Kidney (tissue), 14 donors: ENCODE measurements around the gene ZCCHC8. TPM values are rescaled to one million over a fixed set of nuclear protein-coding genes. Genes with fewer than 3 reads are reported as not detected.
"Not testable (repeated sequence)": the region's sequence is repeated elsewhere in the genome, so short reads cannot be mapped to it uniquely, and the experiment has no call there.

Experiments used
- DNase-seq, 5 donors: peaks; one replicate each; pipeline ENCODE4 v3.0.0-alpha.2; 2013 to 2020
- FAIRE-seq: peaks from 2 replicates; lab custom pipeline; 2012; peaks lifted over from hg19 to GRCh38; lab: Jason Lieb, UNC
- H3K27ac ChIP-seq, 2 donors: one replicate each; pipeline ENCODE4 v1.7.0; 2013; ENCODE audit warnings: low read depth in 2 of 2, low read length in 2 of 2, inconsistent platforms in 1 of 2
- H3K27me3 ChIP-seq: one replicate; pipeline ENCODE4 v1.7.1; 2013; ENCODE audit warnings: low read length, inconsistent platforms; ENCODE audit not compliant: control insufficient read depth, insufficient read depth
- H3K36me3 ChIP-seq, 3 donors: one replicate each; pipeline versions ENCODE4 v1.7.0 to v1.7.1; 2013; ENCODE audit warnings: low read length in 3 of 3, control low read depth in 1 of 3, inconsistent platforms in 1 of 3; ENCODE audit not compliant: insufficient read depth in 3 of 3, control insufficient read depth in 2 of 3
- H3K4me1 ChIP-seq, 3 donors: one replicate each; pipeline versions ENCODE4 v1.7.0 to v1.7.1; 2013; ENCODE audit warnings: low read length in 3 of 3, inconsistent platforms in 1 of 3, low read depth in 1 of 3; ENCODE audit not compliant: control insufficient read depth in 2 of 3, insufficient read depth in 2 of 3
- H3K4me3 ChIP-seq, 3 donors: one replicate each; pipeline versions ENCODE4 v1.7.0 to v1.8.1; 2013; ENCODE audit warnings: low read length in 3 of 3, control low read depth in 1 of 3, inconsistent platforms in 1 of 3
- H3K9ac ChIP-seq, 3 donors: one replicate each; pipeline versions ENCODE4 v1.7.0 to v1.7.1; 2013; ENCODE audit warnings: low read length in 3 of 3, control low read depth in 1 of 3, inconsistent platforms in 1 of 3
- H3K9me3 ChIP-seq, 3 donors: one replicate each; pipeline versions ENCODE4 v1.7.0 to v1.7.1; 2013; ENCODE audit warnings: low read length in 3 of 3, control low read depth in 1 of 3, inconsistent platforms in 1 of 3; ENCODE audit not compliant: control insufficient read depth in 2 of 3, insufficient read depth in 1 of 3
- CTCF ChIP-seq: IDR thresholded peaks from 3 replicates; pipeline ENCODE4 v1.5.1; 2012; ENCODE audit warnings: mild to moderate bottlenecking, moderate library complexity, borderline replicate concordance; ENCODE audit not compliant: insufficient read depth; ENCODE audit errors: extremely low read depth
- intact Hi-C: fragments of 100-400 bp; cut with DNase I; formaldehyde crosslinking; loops from one replicate; pipeline ENCODE4 v1.11.1; 2022
- polyA plus RNA-seq: library from polyadenylated mRNA; stranded (reverse); fragments of 350-450 nt; fragmentation: Illumina TruSeq; extraction: RNeasy Lipid Tissue Mini Kit (QIAGEN cat#74804); gene quantifications from one replicate; pipeline ENCODE4 v1.2.3, GENCODE V29; 2014; ENCODE audit warnings: low read depth, low replicate concordance; ENCODE audit not compliant: insufficient read depth
- total RNA-seq: library from RNA; stranded (reverse); fragmentation: NEBNext Ultra II Directional; extraction: Animal tissue kit (Norgen Biotek cat#: 25700); gene quantifications from one replicate; pipeline ENCODE4 v1.2.1, GENCODE V29; 2021
- donor health status: control.
- donor health status: control.
- donor health status: control.
- donor health status: control.
- donor health status: control.
- donor health status: DM: yes; HTN: yes; CAD: no.
- donor health status: Normal renal cell carcinoma (clear cell type).

Gene ZCCHC8
- total and polyA plus RNA-seq, 2 donors from 2014 or later = 10.9 to 25.8 TPM

GRCh38 chr12:122516544-122517361 lies 16.0 kb upstream of the ZCCHC8 start:
- no peak overlapping the region for H3K9ac ChIP-seq
- H3K27ac ChIP-seq = no peak overlapping the region
- TF ChIP-seq CTCF = no peak
- peaks cover 33 to 81% (median 54%) of the 10 kb centered on the region in 3 donors for H3K36me3 ChIP-seq
- intact Hi-C loops = no loop called here
- H3K4me1 ChIP-seq = no peaks in the 10 kb centered on the region
- no peak for FAIRE-seq
- H3K27me3 ChIP-seq = no peaks in the 10 kb centered on the region
- no peak overlapping the region for H3K4me3 ChIP-seq
- DNase-seq = no peak
- no peaks in the 10 kb centered on the region for H3K9me3 ChIP-seq

- H3K27me3 ChIP-seq = no peaks in the 10 kb centered on the region
- intact Hi-C loops = no loop called here
- peaks cover 30 to 80% (median 55%) of the 10 kb centered on the region in 3 donors for H3K36me3 ChIP-seq
- no peak for DNase-seq
- H3K9ac ChIP-seq = no peak overlapping the region
- H3K4me3 ChIP-seq = no peak overlapping the region
- no peak for FAIRE-seq
- H3K4me1 ChIP-seq = no peaks in the 10 kb centered on the region
- H3K27ac ChIP-seq = no peak overlapping the region
- H3K9me3 ChIP-seq = no peaks in the 10 kb centered on the region
- TF ChIP-seq CTCF = no peak
Observed at GRCh38 chr12:122515275-122515674, 14.5 kb upstream of the ZCCHC8 start.

GRCh38 chr12:122513660-122514059 lies 12.9 kb upstream of the ZCCHC8 start:
- Histone ChIP-seq H3K27me3 (no peaks in the 10 kb centered on the region), H3K4me3 (no peak overlapping the region), H3K9ac (no peak overlapping the region), H3K27ac (no peak overlapping the region), H3K36me3 (peaks cover 27 to 84% (median 52%) of the 10 kb centered on the region in 3 donors), H3K4me1 (no peaks in the 10 kb centered on the region), H3K9me3 (no peaks in the 10 kb centered on the region)
- no peak for TF ChIP-seq CTCF
- intact Hi-C loops = no loop called here
- DNase-seq (no peak), FAIRE-seq (no peak)

- intact Hi-C loops = not testable (repeated sequence)
Observed at GRCh38 chr12:122513028-122513427, 12.3 kb upstream of the ZCCHC8 start.

More at GRCh38 chr12:122513028-122513427, 12.3 kb upstream of the ZCCHC8 start:
- not testable (repeated sequence) for DNase-seq, H3K4me3 ChIP-seq, H3K9ac ChIP-seq, H3K27ac ChIP-seq, FAIRE-seq, H3K9me3 ChIP-seq, H3K27me3 ChIP-seq, H3K4me1 ChIP-seq
- peaks cover 28 to 84% (median 54%) of the 10 kb centered on the region in 3 donors for H3K36me3 ChIP-seq
